MM.1S (cell line): ENCODE measurements around the gene CTSZ.

ENCODE experiments used
- CTCF ChIP-seq: fragments of 300-600 bp; sonication (generic); IDR thresholded peaks from 2 replicates; pipeline ENCODE4 v1.5.1; 2016; ENCODE audit warnings: antibody characterized with exemption, low read length, mixed read lengths
- EZH2 ChIP-seq: fragments of 300-600 bp; sonication (generic); optimal IDR thresholded peaks from 2 replicates; pipeline ENCODE3; 2017; ENCODE audit warnings: low read depth, mild to moderate bottlenecking, antibody characterized with exemption, low read length, mixed read lengths
- EZH2phosphoT487 ChIP-seq: fragments of 300-600 bp; sonication (generic); IDR thresholded peaks from 2 replicates; pipeline ENCODE4 v1.6.1; 2018; ENCODE audit warnings: antibody characterized with exemption, low read length

- no peak for TF ChIP-seq EZH2
- no peak for TF ChIP-seq CTCF
- no peak for TF ChIP-seq EZH2phosphoT487
These were observed 35.6 kb downstream of the CTSZ start for GRCh38 chr20:58971429-58971828.
